A549 (cell line): Measurements from ENCODE around the gene TEF.

Experiments
- HOXB13 ChIP-seq: fragments of 250-450 bp; sonication (Bioruptor Pico); IDR thresholded peaks from 2 replicates; pipeline ENCODE4 v1.5.0; 2020; ENCODE audit warnings: low read depth, mild to moderate bottlenecking, moderate library complexity
- KDM5A ChIP-seq: fragments of 200-600 bp; sonication (generic); IDR thresholded peaks from 2 replicates; pipeline ENCODE4 v1.6.1; 2016; ENCODE audit warnings: antibody characterized with exemption, mild to moderate bottlenecking
- NR3C1 ChIP-seq: fragments of >200 bp; sonication (Bioruptor Twin); formaldehyde crosslinking; IDR thresholded peaks from 3 replicates; pipeline ENCODE4 v1.6.1; 2017
- POLR2A ChIP-seq: IDR thresholded peaks from 2 replicates; pipeline ENCODE4 v1.6.1; 2012; ENCODE audit warnings: mild to moderate bottlenecking, low read length
- RAD21 ChIP-seq, 2 experiments: fragments of >200 bp in 1 of 2; sonication (Bioruptor Twin) in 1 of 2; formaldehyde crosslinking in 1 of 2; IDR thresholded peaks in 1 of 2; conservative IDR thresholded peaks in 1 of 2; 2 replicates in 1 of 2; 3 replicates in 1 of 2; pipeline ENCODE4 v1.6.1; 2012 to 2018; ENCODE audit warnings: inconsistent platforms in 1 of 2
- SMC3 ChIP-seq: fragments of >200 bp; sonication (Bioruptor Twin); formaldehyde crosslinking; IDR thresholded peaks from 3 replicates; pipeline ENCODE4 v1.6.1; 2018; ENCODE audit warnings: inconsistent platforms
- TF ChIP-seq, protein P1 (sequence below): IDR thresholded peaks from 2 replicates; pipeline ENCODE4 v1.6.1; 2012
- TF ChIP-seq, protein P2 (sequence below): fragments of >200 bp; sonication (Bioruptor Twin); formaldehyde crosslinking; IDR thresholded peaks from 3 replicates; pipeline ENCODE4 v1.5.1; 2016
- TF ChIP-seq, protein P3 (sequence below): fragments of >200 bp; sonication (Bioruptor Twin); formaldehyde crosslinking; IDR thresholded peaks from 2 replicates; pipeline ENCODE4 v1.6.1; 2016

DNA sequence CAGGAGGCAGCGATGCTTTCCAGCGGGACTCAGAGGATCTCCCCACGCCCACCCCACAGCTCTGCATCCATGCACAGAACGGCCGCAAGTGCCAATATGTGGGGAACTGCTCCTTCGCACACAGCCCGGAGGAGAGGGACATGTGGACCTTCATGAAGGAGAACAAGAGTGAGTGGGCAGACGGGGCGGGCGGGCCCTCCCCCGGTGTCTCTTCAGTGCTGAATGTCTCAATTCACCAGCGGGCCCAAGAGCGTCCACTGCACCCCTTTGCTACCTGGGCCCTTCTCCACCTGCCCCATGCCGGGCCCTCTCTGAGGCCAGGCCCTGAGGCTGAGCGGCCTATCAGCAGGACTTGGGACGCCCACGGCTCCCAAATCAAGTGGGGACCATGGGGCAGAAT, 25.8 kb upstream of the TEF start:
- TF ChIP-seq, protein P1, sequence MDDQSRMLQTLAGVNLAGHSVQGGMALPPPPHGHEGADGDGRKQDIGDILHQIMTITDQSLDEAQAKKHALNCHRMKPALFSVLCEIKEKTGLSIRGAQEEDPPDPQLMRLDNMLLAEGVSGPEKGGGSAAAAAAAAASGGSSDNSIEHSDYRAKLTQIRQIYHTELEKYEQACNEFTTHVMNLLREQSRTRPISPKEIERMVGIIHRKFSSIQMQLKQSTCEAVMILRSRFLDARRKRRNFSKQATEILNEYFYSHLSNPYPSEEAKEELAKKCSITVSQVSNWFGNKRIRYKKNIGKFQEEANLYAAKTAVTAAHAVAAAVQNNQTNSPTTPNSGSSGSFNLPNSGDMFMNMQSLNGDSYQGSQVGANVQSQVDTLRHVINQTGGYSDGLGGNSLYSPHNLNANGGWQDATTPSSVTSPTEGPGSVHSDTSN = no peak
- TF ChIP-seq, protein P2, sequence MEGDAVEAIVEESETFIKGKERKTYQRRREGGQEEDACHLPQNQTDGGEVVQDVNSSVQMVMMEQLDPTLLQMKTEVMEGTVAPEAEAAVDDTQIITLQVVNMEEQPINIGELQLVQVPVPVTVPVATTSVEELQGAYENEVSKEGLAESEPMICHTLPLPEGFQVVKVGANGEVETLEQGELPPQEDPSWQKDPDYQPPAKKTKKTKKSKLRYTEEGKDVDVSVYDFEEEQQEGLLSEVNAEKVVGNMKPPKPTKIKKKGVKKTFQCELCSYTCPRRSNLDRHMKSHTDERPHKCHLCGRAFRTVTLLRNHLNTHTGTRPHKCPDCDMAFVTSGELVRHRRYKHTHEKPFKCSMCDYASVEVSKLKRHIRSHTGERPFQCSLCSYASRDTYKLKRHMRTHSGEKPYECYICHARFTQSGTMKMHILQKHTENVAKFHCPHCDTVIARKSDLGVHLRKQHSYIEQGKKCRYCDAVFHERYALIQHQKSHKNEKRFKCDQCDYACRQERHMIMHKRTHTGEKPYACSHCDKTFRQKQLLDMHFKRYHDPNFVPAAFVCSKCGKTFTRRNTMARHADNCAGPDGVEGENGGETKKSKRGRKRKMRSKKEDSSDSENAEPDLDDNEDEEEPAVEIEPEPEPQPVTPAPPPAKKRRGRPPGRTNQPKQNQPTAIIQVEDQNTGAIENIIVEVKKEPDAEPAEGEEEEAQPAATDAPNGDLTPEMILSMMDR = no peak
- TF ChIP-seq RAD21 (conservative IDR thresholded peaks at IDR 0.05 in 1 of 2, IDR thresholded peaks at IDR 0.05 in 1 of 2) (no peak), KDM5A (no peak), NR3C1 (no peak), HOXB13 (no peak), POLR2A (no peak), SMC3 (no peak)
- TF ChIP-seq, protein P3, sequence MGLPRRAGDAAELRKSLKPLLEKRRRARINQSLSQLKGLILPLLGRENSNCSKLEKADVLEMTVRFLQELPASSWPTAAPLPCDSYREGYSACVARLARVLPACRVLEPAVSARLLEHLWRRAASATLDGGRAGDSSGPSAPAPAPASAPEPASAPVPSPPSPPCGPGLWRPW = no peak
